H9 (cell line): ENCODE data around the gene AGK. TPM values are rescaled to one million over a fixed set of nuclear protein-coding genes. Genes with fewer than 3 reads are reported as not detected.

Experiments
- DNase-seq: peaks from one replicate; pipeline ENCODE4 v3.0.0-alpha.2; 2017
- H2AFZ ChIP-seq: one replicate; pipeline ENCODE4 v1.6.1; 2013; ENCODE audit warnings: mild to moderate bottlenecking, low read length, control low read depth, moderate library complexity
- H2AK5ac ChIP-seq: 2 replicates; pipeline ENCODE4 v1.6.1; 2013; ENCODE audit warnings: low read length, control low read depth, mixed read lengths; ENCODE audit not compliant: insufficient read length
- H2BK120ac ChIP-seq: one replicate; pipeline ENCODE4 v1.6.1; 2013; ENCODE audit warnings: low read depth, mild to moderate bottlenecking, low read length, control low read depth, inconsistent platforms; ENCODE audit not compliant: poor library complexity, severe bottlenecking
- H2BK12ac ChIP-seq: 2 replicates; pipeline ENCODE4 v1.6.1; 2013; ENCODE audit warnings: low read length, control low read depth, mixed read lengths, low read depth; ENCODE audit not compliant: insufficient read length
- H2BK15ac ChIP-seq: 2 replicates; pipeline ENCODE4 v1.6.1; 2013; ENCODE audit warnings: low read depth, low read length, control low read depth
- H2BK20ac ChIP-seq: one replicate; pipeline ENCODE4 v1.6.1; 2013; ENCODE audit warnings: low read depth, mild to moderate bottlenecking, low read length, control low read depth, inconsistent platforms; ENCODE audit not compliant: poor library complexity, severe bottlenecking
- H2BK5ac ChIP-seq: 2 replicates; pipeline ENCODE4 v1.6.1; 2013; ENCODE audit warnings: low read length, control low read depth, mixed read lengths; ENCODE audit not compliant: insufficient read length
- H3K14ac ChIP-seq: 2 replicates; pipeline ENCODE4 v1.6.1; 2013; ENCODE audit warnings: low read length, control low read depth; ENCODE audit not compliant: insufficient read depth
- H3K18ac ChIP-seq: 2 replicates; pipeline ENCODE4 v1.6.1; 2013; ENCODE audit warnings: low read depth, mild to moderate bottlenecking, mixed read lengths, low read length, control low read depth; ENCODE audit not compliant: insufficient read length
- H3K23ac ChIP-seq: 2 replicates; pipeline ENCODE4 v1.6.1; 2013; ENCODE audit warnings: low read length, control low read depth, mixed read lengths, low read depth; ENCODE audit not compliant: insufficient read length
- H3K23me2 ChIP-seq: 2 replicates; pipeline ENCODE4 v1.6.1; 2013; ENCODE audit warnings: low read depth, mild to moderate bottlenecking, mixed read lengths, low read length, control low read depth; ENCODE audit not compliant: insufficient read length, poor library complexity, severe bottlenecking
- H3K27ac ChIP-seq: 2 replicates; pipeline ENCODE4 v1.5.1; 2013; ENCODE audit warnings: low read length, control low read depth, mixed read lengths, low read depth; ENCODE audit not compliant: insufficient read length
- H3K27me3 ChIP-seq: 2 replicates; pipeline ENCODE4 v1.6.1; 2013; ENCODE audit warnings: low read length, control low read depth, inconsistent platforms; ENCODE audit not compliant: insufficient read depth
- H3K4ac ChIP-seq: 2 replicates; pipeline ENCODE4 v1.6.1; 2013; ENCODE audit warnings: low read depth, mild to moderate bottlenecking, control low read depth, inconsistent platforms, low read length, moderate library complexity
- H3K4me1 ChIP-seq: 2 replicates; pipeline ENCODE4 v1.6.1; 2013; ENCODE audit warnings: low read length, control low read depth, inconsistent platforms; ENCODE audit not compliant: insufficient read depth
- H3K4me2 ChIP-seq: 2 replicates; pipeline ENCODE4 v1.6.1; 2013; ENCODE audit warnings: low read length, control low read depth, mixed read lengths; ENCODE audit not compliant: insufficient read length, insufficient read depth
- H3K56ac ChIP-seq: 2 replicates; pipeline ENCODE4 v1.6.1; 2013; ENCODE audit warnings: low read depth, mild to moderate bottlenecking, mixed read lengths, low read length, control low read depth; ENCODE audit not compliant: insufficient read length
- H3K79me1 ChIP-seq: 2 replicates; pipeline ENCODE4 v1.6.1; 2013; ENCODE audit warnings: low read depth, mild to moderate bottlenecking, moderate library complexity, low read length, control low read depth, inconsistent platforms; ENCODE audit not compliant: insufficient read depth, poor library complexity, severe bottlenecking
- H3K79me2 ChIP-seq: 2 replicates; pipeline ENCODE4 v1.6.1; 2013; ENCODE audit warnings: low read length, control low read depth, inconsistent platforms; ENCODE audit not compliant: insufficient read depth
- H3K9ac ChIP-seq: 2 replicates; pipeline ENCODE4 v1.6.1; 2013; ENCODE audit warnings: low read length, control low read depth, mixed read lengths; ENCODE audit not compliant: insufficient read length; ENCODE audit errors: extremely low read depth
- H3K9me3 ChIP-seq: one replicate; pipeline ENCODE4 v1.6.1; 2013; ENCODE audit warnings: low read depth, low read length, inconsistent platforms; ENCODE audit not compliant: control insufficient read depth
- H3T11ph ChIP-seq: one replicate; pipeline ENCODE4 v1.6.1; 2013; ENCODE audit warnings: mild to moderate bottlenecking, low read length, control low read depth, inconsistent platforms
- H4K20me1 ChIP-seq: one replicate; pipeline ENCODE4 v1.6.1; 2013; ENCODE audit not compliant: control insufficient read depth, insufficient read length, insufficient read depth
- H4K5ac ChIP-seq: 2 replicates; pipeline ENCODE4 v1.6.1; 2013; ENCODE audit warnings: low read depth, mild to moderate bottlenecking, mixed read lengths, low read length, control low read depth; ENCODE audit not compliant: insufficient read length
- H4K8ac ChIP-seq: replicated peaks from 2 replicates; pipeline ENCODE4 v1.6.1; 2013; ENCODE audit warnings: low read length, control low read depth, mixed read lengths, low read depth; ENCODE audit not compliant: insufficient read length
- H4K91ac ChIP-seq: 2 replicates; pipeline ENCODE4 v1.6.1; 2013; ENCODE audit warnings: low read depth, mild to moderate bottlenecking, moderate library complexity, mixed read lengths, low read length, control low read depth; ENCODE audit not compliant: insufficient read length
- H3K27ac Mint-ChIP-seq, 3 experiments: 2 replicates in 2 of 3; 3 replicates in 1 of 3; pipeline ENCODE4 v1.8.0; 2020 to 2021; ENCODE audit warnings: mixed read lengths in 3 of 3, mild to moderate bottlenecking in 1 of 3, moderate library complexity in 1 of 3
- H3K27me3 Mint-ChIP-seq: 2 replicates; pipeline ENCODE4 v1.8.0; 2021; ENCODE audit warnings: low read depth, mild to moderate bottlenecking, moderate library complexity, mixed read lengths
- H3K36me3 Mint-ChIP-seq, 3 experiments: 2 replicates in 2 of 3; 3 replicates in 1 of 3; pipeline ENCODE4 v1.8.0; 2020 to 2021; ENCODE audit warnings: low read depth in 3 of 3, mixed read lengths in 3 of 3; ENCODE audit not compliant: insufficient read depth in 1 of 3
- H3K4me1 Mint-ChIP-seq, 2 experiments: 2 replicates each; pipeline ENCODE4 v1.8.0; 2020; ENCODE audit warnings: mixed read lengths in 2 of 2
- H3K4me3 Mint-ChIP-seq, 2 experiments: 2 replicates in 1 of 2; 3 replicates in 1 of 2; pipeline ENCODE4 v1.8.0; 2020 to 2021; ENCODE audit warnings: mild to moderate bottlenecking in 2 of 2, mixed read lengths in 2 of 2, moderate library complexity in 1 of 2
- H3K9me3 Mint-ChIP-seq, 2 experiments: 2 replicates in 1 of 2; 3 replicates in 1 of 2; pipeline ENCODE4 v1.8.0; 2020; ENCODE audit warnings: mild to moderate bottlenecking in 2 of 2, mixed read lengths in 2 of 2, moderate library complexity in 1 of 2
- CTCF ChIP-seq: fragments of 200-600 bp; sonication (generic); conservative IDR thresholded peaks from 3 replicates; pipeline ENCODE4 v1.8.0; 2021; ENCODE audit warnings: antibody characterized with exemption, mild to moderate bottlenecking
- WGBS: extraction: QIAGEN DNeasy Blood & Tissue Kit; methylation state at CpG from one replicate; pipeline ENCODE4 v1.1.7; 2013; ENCODE audit warnings: missing lambda C conversion rate, low lambda C conversion rate, mixed read lengths; ENCODE audit not compliant: insufficient read length; ENCODE audit errors: extremely low coverage; 5-methylcytosine and 5-hydroxymethylcytosine counted together
- total RNA-seq: library from RNA; stranded (reverse); gene quantifications from 2 replicates; pipeline ENCODE4 v1.2.1, GENCODE V29; 2021

AGK gene
- total RNA-seq, 1 experiment from 2014 or later = 35.1 TPM

DNA sequence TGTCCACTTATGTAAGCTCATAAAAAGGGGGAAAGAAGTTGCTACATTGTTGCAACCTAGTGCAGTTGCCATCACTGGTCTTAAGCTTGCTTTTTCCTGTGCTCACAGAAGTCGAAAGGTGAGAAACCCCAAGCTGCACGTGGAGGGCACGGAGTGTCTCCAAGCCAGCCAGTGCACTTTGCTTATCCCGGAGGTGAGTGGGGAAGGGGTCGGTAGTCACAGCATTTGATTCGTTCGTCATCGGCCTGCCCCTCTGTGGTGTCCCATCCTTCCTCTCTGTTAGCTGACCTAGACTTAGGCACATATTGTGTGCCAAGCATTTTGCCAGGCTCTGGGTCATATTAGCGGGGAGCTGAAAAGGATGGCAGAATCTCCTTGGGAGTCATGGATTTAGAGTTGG, 100.2 kb downstream of the AGK start:
- Histone ChIP-seq H3K4ac (no peak overlapping the region), H3K23ac (no peak overlapping the region), H2BK5ac (no peak overlapping the region), H2AK5ac (no peak overlapping the region), H2BK15ac (no peak overlapping the region), H3K9me3 (no peaks in the 10 kb centered on the region), H4K5ac (no peak overlapping the region), H3T11ph (no peak overlapping the region), H2BK120ac (no peak overlapping the region), H3K79me1 (no peaks in the 10 kb centered on the region), H4K8ac (no peak overlapping the region), H3K27me3 (no peaks in the 10 kb centered on the region), H3K4me2 (no peak overlapping the region), H3K56ac (no peak overlapping the region), H3K4me1 (no peaks in the 10 kb centered on the region), H3K18ac (no peak overlapping the region), H2BK20ac (no peak overlapping the region), H3K14ac (no peak overlapping the region), H3K27ac (no peak overlapping the region), H3K9ac (no peak overlapping the region), H2AFZ (no peak overlapping the region), H2BK12ac (no peak overlapping the region), H3K79me2 (no peaks in the 10 kb centered on the region), H4K20me1 (no peaks in the 10 kb centered on the region), H3K23me2 (no peaks in the 10 kb centered on the region), H4K91ac (no peak overlapping the region)
- no peak for TF ChIP-seq CTCF
- H3K4me3 Mint-ChIP-seq = no peak overlapping the region
- no peak overlapping the region; a peak in 1 of 7 replicates for H3K27ac Mint-ChIP-seq
- no peaks in the 10 kb centered on the region; the same call in 1 of the 2 replicates for H3K27me3 Mint-ChIP-seq
- H3K36me3 Mint-ChIP-seq = peaks cover 4 to 14% (median 10%) of the 10 kb centered on the region in 3 experiments; a peak in 6 of 7 replicates
- peaks cover 21 to 25% of the 10 kb centered on the region in 2 experiments for H3K4me1 Mint-ChIP-seq
- H3K9me3 Mint-ChIP-seq = no peaks in the 10 kb centered on the region
- no peak for DNase-seq
- no CpG with 5 or more reads among the region's 9 CpGs for whole genome bisulfite sequencing
